Kidney epithelial cell (primary cell): ENCODE data around the gene RC3H1. TPM values are rescaled to one million over a fixed set of nuclear protein-coding genes. Genes with fewer than 3 reads are reported as not detected.
"Not testable (repeated sequence)": the region's sequence is repeated elsewhere in the genome, so short reads cannot be mapped to it uniquely, and the experiment has no call there.

Source experiments
- DNase-seq: peaks from one replicate; pipeline ENCODE4 v3.0.0-alpha.2; 2010; ENCODE audit warnings: low read depth
- H3K27me3 ChIP-seq: 2 replicates; pipeline ENCODE4 v1.6.0; 2011; ENCODE audit warnings: low read length; ENCODE audit not compliant: control insufficient read depth, insufficient read depth
- H3K36me3 ChIP-seq: 2 replicates; pipeline ENCODE4 v1.5.1; 2011; ENCODE audit warnings: low read length; ENCODE audit not compliant: control insufficient read depth, insufficient read depth
- H3K4me3 ChIP-seq: 2 replicates; pipeline ENCODE4 v1.5.1; 2011; ENCODE audit warnings: low read depth, mild to moderate bottlenecking, control low read depth, low read length
- total RNA-seq: library from RNA; depleted of rRNA; stranded (reverse); fragments of >200 nt; gene quantifications from 2 replicates; pipeline ENCODE4 v1.2.3, GENCODE V29; 2015
- TF ChIP-seq, protein P1 (sequence below): IDR thresholded peaks from 2 replicates; pipeline ENCODE4 v1.5.1; 2011; ENCODE audit warnings: mild to moderate bottlenecking, moderate library complexity, low read length, control low read depth, inconsistent platforms; ENCODE audit not compliant: insufficient read depth, poor library complexity, severe bottlenecking

Gene RC3H1
- total RNA-seq, 1 donor from 2014 or later: 31.8 TPM

DNA sequence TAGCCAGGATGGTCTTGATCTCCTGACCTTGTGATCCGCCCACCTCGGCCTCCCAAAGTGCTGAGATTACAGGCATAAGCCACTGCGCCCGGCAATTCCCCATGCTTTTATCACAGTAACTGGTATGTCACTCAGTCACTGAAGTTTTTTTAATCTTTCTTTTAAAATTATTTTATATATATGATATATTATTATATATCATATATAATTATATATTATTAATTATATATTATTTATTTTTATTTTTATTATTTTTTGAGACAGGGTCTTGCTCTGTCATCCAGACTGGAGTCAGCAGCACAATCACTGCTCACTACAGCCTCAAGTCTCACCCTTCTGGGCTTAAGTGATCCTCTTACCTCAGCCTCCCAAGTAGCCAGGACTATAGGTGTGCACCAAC, 18.3 kb downstream of the RC3H1 start:
- no peaks in the 10 kb centered on the region for H3K27me3 ChIP-seq
- no peak for DNase-seq
- H3K36me3 ChIP-seq: no peaks in the 10 kb centered on the region
- H3K4me3 ChIP-seq: no peak overlapping the region
- TF ChIP-seq, protein P1, sequence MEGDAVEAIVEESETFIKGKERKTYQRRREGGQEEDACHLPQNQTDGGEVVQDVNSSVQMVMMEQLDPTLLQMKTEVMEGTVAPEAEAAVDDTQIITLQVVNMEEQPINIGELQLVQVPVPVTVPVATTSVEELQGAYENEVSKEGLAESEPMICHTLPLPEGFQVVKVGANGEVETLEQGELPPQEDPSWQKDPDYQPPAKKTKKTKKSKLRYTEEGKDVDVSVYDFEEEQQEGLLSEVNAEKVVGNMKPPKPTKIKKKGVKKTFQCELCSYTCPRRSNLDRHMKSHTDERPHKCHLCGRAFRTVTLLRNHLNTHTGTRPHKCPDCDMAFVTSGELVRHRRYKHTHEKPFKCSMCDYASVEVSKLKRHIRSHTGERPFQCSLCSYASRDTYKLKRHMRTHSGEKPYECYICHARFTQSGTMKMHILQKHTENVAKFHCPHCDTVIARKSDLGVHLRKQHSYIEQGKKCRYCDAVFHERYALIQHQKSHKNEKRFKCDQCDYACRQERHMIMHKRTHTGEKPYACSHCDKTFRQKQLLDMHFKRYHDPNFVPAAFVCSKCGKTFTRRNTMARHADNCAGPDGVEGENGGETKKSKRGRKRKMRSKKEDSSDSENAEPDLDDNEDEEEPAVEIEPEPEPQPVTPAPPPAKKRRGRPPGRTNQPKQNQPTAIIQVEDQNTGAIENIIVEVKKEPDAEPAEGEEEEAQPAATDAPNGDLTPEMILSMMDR: no peak

DNA sequence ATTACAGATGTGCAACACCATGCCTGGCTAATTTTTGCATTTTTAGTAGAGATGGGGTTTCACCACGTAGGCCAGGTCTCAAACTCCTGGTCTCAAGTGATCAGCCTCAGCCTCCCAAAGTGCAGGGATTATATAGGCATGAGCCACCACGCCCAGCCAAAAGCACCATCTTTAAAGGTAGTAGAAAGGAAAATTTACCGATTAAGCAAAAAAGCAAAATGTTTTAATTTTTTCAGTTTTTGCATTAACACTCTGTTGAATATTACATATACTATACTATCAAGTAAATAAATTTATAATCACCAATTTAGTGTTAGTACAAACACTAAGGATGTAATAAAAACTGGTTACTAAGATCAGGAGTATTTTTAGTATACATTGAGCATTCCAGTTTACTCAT, 20.6 kb downstream of the RC3H1 start:
- DNase-seq: no peak
- TF ChIP-seq, protein P1: no peak
- Histone ChIP-seq H3K36me3 (no peaks in the 10 kb centered on the region), H3K4me3 (no peak overlapping the region), H3K27me3 (no peaks in the 10 kb centered on the region)

DNA sequence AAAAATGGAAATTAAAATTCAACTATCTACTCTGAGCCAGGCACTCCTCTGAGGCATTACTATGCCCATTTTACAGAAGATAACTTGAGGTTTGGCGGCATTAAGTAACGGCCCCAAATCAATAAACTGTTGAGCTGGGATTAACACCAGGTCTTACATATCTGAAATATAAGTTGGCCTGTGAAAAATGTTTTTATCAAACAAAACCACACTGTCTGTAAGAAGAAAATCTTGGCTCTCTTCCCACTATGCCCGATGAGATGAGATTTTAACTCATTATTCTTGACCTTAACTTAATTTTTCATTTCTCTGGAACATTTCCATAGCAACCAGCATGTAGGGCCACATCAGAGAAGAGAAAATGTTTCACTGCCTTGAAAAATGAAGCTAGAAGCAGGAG, 21.8 kb downstream of the RC3H1 start:
- no peak for DNase-seq
- Histone ChIP-seq H3K27me3 (no peaks in the 10 kb centered on the region), H3K4me3 (no peak overlapping the region), H3K36me3 (no peaks in the 10 kb centered on the region)
- TF ChIP-seq, protein P1: no peak

DNA sequence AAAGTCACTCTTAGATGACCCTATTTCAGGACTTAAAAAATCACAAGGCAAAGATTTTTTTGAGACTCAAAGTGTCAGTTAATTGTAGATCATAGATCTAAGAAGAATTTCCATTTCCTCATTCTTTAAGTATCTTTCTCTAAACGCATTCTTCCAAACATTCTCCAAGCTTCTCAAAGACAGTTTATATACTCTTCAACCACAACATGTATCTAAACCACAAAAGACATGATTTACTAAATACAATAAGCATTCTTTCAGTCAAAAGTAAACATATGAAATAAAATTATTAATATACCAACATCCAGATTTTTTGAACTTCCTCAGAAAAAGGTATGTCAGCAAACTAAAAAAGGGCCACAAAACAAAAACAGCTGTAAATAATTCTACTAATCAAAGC, 24.4 kb downstream of the RC3H1 start:
- Histone ChIP-seq H3K36me3 (no peaks in the 10 kb centered on the region), H3K4me3 (no peak overlapping the region), H3K27me3 (no peaks in the 10 kb centered on the region)
- DNase-seq: no peak
- TF ChIP-seq, protein P1: no peak

DNA sequence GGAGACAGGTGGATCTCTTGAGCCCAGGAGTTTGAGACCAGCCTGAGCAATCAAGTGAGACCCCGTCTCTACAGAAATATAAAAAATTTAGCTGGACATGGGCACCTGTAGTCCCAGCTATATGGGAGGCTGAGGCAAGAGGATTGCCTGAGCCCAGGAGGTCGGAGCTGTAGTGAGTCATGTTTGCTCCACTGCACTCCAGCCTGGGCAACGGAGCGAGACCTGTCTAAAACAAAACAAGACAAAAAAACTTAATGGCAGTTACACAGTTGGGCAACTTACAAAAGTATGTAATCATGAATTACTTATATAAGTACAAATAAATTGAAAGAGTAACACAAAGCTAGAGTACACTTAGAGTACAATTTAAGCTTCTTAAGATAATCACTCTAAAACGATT, 25.2 kb downstream of the RC3H1 start:
- TF ChIP-seq, protein P1: no peak
- no peaks in the 10 kb centered on the region for H3K27me3 ChIP-seq

DNA sequence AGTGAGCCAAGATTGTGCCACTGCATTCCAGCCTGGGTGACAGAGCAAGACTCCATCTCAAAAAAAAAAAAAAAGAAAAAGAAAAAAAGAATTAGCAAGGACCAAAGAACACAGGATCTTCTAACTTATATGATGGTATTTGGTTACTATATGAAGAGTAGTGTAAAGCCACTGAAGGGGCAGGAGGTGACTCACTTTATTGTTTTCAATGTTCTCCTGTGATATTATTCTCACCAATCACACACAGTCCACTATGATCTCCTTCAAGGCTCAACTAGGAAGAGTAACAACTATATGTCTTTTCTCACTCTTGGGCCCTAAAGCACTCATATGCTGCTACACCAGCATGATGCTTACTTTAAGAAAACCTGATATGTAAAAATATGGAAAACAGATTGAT, 26.7 kb downstream of the RC3H1 start:
- no peak overlapping the region for H3K4me3 ChIP-seq
- no peak for DNase-seq
- H3K27me3 ChIP-seq: no peaks in the 10 kb centered on the region
- TF ChIP-seq, protein P1: no peak
- no peaks in the 10 kb centered on the region for H3K36me3 ChIP-seq

More for the DNA sequence above, 25.2 kb downstream of the RC3H1 start:
- Histone ChIP-seq H3K4me3 (no peak overlapping the region), H3K36me3 (no peaks in the 10 kb centered on the region)
- DNase-seq: no peak

DNA sequence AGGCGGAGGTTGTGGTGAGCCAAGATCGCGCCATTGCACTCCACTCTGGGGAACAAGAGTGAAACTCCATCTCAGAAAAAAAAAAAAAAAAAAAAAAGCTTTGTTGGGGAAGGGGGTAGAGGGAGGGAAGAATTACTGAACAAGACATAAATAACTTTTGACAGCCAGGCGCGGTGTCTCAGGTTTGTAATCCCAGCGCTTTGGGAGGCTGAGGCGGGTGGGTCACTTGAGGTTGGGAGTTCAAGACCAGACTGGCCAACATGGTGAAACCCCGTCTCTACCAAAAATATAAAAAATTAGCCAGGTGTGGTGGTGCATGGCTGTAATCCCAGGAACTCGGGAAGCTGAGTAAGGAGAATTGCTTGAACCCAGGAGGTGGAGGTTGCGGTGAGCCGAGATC, 28.2 kb downstream of the RC3H1 start:
- H3K4me3 ChIP-seq, H3K27me3 ChIP-seq, H3K36me3 ChIP-seq, DNase-seq: not testable (repeated sequence)
